GM12878 (cell line): ENCODE data around the gene MITF.

ENCODE experiments used
- ATF3 ChIP-seq: IDR thresholded peaks from 2 replicates; pipeline ENCODE4 v1.6.1; 2011; ENCODE audit warnings: low read depth, mild to moderate bottlenecking, low read length, moderate library complexity, borderline replicate concordance; ENCODE audit errors: extremely low read depth
- CEBPB ChIP-seq, 2 experiments: fragments of 150-350 bp in 1 of 2; IDR thresholded peaks; 2 replicates each; pipeline ENCODE4 v1.6.1; 2012 to 2014; ENCODE audit warnings: low read depth in 2 of 2, low read length in 2 of 2, borderline replicate concordance in 1 of 2, inconsistent platforms in 1 of 2
- CTCF ChIP-seq, 3 experiments: IDR thresholded peaks in 2 of 3; conservative IDR thresholded peaks in 1 of 3; 2 replicates each; pipeline ENCODE4 v1.5.1; 2011; ENCODE audit warnings: low read depth in 3 of 3, low read length in 3 of 3, mild to moderate bottlenecking in 3 of 3, control low read depth in 2 of 3, moderate library complexity in 2 of 3, inconsistent platforms in 1 of 3, mixed read lengths in 1 of 3; ENCODE audit not compliant: control insufficient read depth in 2 of 3, insufficient read depth in 1 of 3; ENCODE audit errors: extremely low read depth in 1 of 3
- NR2C2 ChIP-seq: IDR thresholded peaks from 2 replicates; pipeline ENCODE4 v1.6.1; 2011; ENCODE audit warnings: borderline replicate concordance, low read depth; ENCODE audit not compliant: control insufficient read depth, insufficient read length
- RBBP5 ChIP-seq: fragments of 200-600 bp; sonication (generic); conservative IDR thresholded peaks from 2 replicates; pipeline ENCODE4 v1.6.1; 2016
- SPI1 ChIP-seq: IDR thresholded peaks from 2 replicates; pipeline ENCODE4 v1.6.1; 2011; ENCODE audit warnings: low read depth, mild to moderate bottlenecking, low read length, moderate library complexity, borderline replicate concordance; ENCODE audit not compliant: insufficient read depth
- TAF1 ChIP-seq: IDR thresholded peaks from 2 replicates; pipeline ENCODE4 v1.6.1; 2011; ENCODE audit warnings: mild to moderate bottlenecking, low read depth, low read length, borderline replicate concordance

- no peak for TF ChIP-seq RBBP5
- no peak for TF ChIP-seq NR2C2
- TF ChIP-seq CTCF (IDR thresholded peaks at IDR 0.05 in 2 of 3, conservative IDR thresholded peaks at IDR 0.05 in 1 of 3; ENCODE audit: control insufficient read depth in 2 of 3, extremely low read depth in 1 of 3, insufficient read depth in 1 of 3, low read depth in 3 of 3, low read length in 3 of 3), result no peak
- TF ChIP-seq SPI1, result no peak
- no peak for TF ChIP-seq CEBPB (IDR thresholded peaks at IDR 0.05; ENCODE audit: borderline replicate concordance in 1 of 2, low read depth in 2 of 2, low read length in 2 of 2)
- no peak for TF ChIP-seq TAF1
- TF ChIP-seq ATF3, result no peak
Observed at GRCh38 chr3:69785769-69786320, 46.6 kb downstream of the MITF start.
